ENCODE data around the gene GRIN2A.

- TF ChIP-seq POLR2A (IDR thresholded peaks at IDR 0.05) = no peak
- TF ChIP-seq, protein P1, sequence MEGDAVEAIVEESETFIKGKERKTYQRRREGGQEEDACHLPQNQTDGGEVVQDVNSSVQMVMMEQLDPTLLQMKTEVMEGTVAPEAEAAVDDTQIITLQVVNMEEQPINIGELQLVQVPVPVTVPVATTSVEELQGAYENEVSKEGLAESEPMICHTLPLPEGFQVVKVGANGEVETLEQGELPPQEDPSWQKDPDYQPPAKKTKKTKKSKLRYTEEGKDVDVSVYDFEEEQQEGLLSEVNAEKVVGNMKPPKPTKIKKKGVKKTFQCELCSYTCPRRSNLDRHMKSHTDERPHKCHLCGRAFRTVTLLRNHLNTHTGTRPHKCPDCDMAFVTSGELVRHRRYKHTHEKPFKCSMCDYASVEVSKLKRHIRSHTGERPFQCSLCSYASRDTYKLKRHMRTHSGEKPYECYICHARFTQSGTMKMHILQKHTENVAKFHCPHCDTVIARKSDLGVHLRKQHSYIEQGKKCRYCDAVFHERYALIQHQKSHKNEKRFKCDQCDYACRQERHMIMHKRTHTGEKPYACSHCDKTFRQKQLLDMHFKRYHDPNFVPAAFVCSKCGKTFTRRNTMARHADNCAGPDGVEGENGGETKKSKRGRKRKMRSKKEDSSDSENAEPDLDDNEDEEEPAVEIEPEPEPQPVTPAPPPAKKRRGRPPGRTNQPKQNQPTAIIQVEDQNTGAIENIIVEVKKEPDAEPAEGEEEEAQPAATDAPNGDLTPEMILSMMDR (IDR thresholded peaks at IDR 0.05) = no peak
Observed at GRCh38 chr16:10130538-10130937, 51.7 kb downstream of the GRIN2A start.

Measured in Peyer's patch (tissue), 4 donors.